Chondrocyte (in vitro differentiated cells): ENCODE measurements around the gene FCN3. TPM values are rescaled to one million over a fixed set of nuclear protein-coding genes. Genes with fewer than 3 reads are reported as not detected.

Source experiments
- DNase-seq: peaks from one replicate; pipeline ENCODE4 v3.0.0; 2021; ENCODE audit warnings: mixed read lengths, low spot score
- H3K27ac Mint-ChIP-seq: one replicate; pipeline ENCODE4 v1.8.0; 2021; ENCODE audit warnings: mild to moderate bottlenecking, moderate library complexity, mixed read lengths; ENCODE audit not compliant: unreplicated experiment
- H3K27me3 Mint-ChIP-seq: 2 replicates; pipeline ENCODE4 v1.8.0; 2021; ENCODE audit warnings: low read depth, mixed read lengths
- H3K36me3 Mint-ChIP-seq: 2 replicates; pipeline ENCODE4 v1.8.0; 2021; ENCODE audit warnings: low read depth, mixed read lengths
- H3K4me1 Mint-ChIP-seq: 2 replicates; pipeline ENCODE4 v1.8.0; 2021; ENCODE audit warnings: low read depth, mild to moderate bottlenecking, mixed read lengths
- H3K4me3 Mint-ChIP-seq: one replicate; pipeline ENCODE4 v1.8.0; 2021; ENCODE audit warnings: mild to moderate bottlenecking, moderate library complexity, mixed read lengths; ENCODE audit not compliant: unreplicated experiment
- H3K9me3 Mint-ChIP-seq: 2 replicates; pipeline ENCODE4 v1.8.0; 2021; ENCODE audit warnings: low read depth, mixed read lengths
- total RNA-seq: library from RNA; stranded (reverse); gene quantifications from 3 replicates; pipeline ENCODE4 v1.2.1, GENCODE V29; 2021
- TF ChIP-seq, protein P1 (sequence below): fragments of 200-600 bp; sonication (generic); IDR thresholded peaks from 2 replicates; pipeline ENCODE4 v1.5.0; 2021; ENCODE audit warnings: antibody characterized with exemption, mild to moderate bottlenecking, moderate library complexity

Gene FCN3
- total RNA-seq, 1 donor from 2014 or later = not detected

DNA sequence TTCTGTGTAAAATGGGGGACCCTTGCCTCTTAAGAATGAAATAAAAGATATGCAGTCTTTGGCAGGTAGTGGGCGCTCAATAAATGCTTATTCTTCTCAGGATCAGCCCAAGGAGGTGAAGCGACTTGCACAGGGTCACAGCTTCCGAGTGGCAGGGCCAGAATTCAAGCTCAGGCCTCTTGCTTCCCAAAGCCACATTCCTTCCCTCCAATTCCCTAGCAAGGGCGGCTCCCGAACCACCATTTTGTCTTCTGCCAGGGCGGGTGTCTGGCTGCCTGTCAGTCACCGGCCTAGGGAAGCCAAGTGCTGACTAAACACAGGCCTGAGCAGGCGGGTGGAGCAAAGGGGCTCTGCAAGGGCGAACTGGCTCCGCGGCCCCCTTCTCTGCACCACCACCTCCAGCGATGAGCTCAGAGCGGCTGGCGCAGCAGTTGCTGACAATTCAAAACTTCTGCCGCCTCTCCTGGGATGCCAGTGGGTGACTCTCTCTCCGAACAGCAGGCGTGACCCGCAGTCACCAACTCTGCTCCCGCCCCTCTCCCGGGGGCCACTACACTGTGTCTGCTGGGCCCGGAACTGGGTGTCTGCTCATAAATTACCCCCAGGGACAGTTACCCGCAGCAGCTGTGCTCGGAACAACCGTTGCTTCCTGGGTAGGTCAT, 28.6 kb upstream of the FCN3 start:
- TF ChIP-seq, protein P1, sequence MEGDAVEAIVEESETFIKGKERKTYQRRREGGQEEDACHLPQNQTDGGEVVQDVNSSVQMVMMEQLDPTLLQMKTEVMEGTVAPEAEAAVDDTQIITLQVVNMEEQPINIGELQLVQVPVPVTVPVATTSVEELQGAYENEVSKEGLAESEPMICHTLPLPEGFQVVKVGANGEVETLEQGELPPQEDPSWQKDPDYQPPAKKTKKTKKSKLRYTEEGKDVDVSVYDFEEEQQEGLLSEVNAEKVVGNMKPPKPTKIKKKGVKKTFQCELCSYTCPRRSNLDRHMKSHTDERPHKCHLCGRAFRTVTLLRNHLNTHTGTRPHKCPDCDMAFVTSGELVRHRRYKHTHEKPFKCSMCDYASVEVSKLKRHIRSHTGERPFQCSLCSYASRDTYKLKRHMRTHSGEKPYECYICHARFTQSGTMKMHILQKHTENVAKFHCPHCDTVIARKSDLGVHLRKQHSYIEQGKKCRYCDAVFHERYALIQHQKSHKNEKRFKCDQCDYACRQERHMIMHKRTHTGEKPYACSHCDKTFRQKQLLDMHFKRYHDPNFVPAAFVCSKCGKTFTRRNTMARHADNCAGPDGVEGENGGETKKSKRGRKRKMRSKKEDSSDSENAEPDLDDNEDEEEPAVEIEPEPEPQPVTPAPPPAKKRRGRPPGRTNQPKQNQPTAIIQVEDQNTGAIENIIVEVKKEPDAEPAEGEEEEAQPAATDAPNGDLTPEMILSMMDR = peak; percentile 62
- Mint-ChIP-seq H3K4me3 (no peak overlapping the region), H3K9me3 (no peaks in the 10 kb centered on the region), H3K36me3 (peaks cover 9% of the 10 kb centered on the region), H3K27ac (peak overlapping the region; percentile 90), H3K4me1 (peaks cover 47% of the 10 kb centered on the region), H3K27me3 (no peaks in the 10 kb centered on the region)
- no peak for DNase-seq

DNA sequence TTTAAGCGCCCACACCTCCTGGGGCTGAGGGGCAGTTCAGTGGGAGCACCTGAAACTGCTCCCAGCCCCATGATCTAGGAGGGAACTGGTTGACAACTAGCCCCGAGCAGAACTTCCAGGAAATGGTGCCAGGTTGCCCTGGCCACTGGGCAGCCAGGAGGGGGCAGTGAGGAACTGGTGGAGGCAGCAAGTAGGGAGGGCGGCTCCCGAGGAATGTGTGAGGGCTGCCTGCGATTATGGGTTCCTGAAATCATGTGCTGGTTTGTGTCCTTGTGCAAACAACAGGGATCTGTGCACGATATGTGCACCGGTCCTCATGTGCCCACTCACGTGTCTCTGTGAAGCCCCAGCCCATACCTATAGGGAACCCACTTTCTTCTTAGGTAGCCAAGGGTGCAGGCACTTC, 27.7 kb upstream of the FCN3 start:
- H3K9me3 Mint-ChIP-seq = no peaks in the 10 kb centered on the region
- no peaks in the 10 kb centered on the region for H3K27me3 Mint-ChIP-seq
- DNase-seq = no peak
- peak overlapping the region; percentile 90 for H3K27ac Mint-ChIP-seq
- peaks cover 46% of the 10 kb centered on the region for H3K4me1 Mint-ChIP-seq
- no peak overlapping the region for H3K4me3 Mint-ChIP-seq
- TF ChIP-seq, protein P1 = peak; percentile 77
- H3K36me3 Mint-ChIP-seq = peaks cover 3% of the 10 kb centered on the region

DNA sequence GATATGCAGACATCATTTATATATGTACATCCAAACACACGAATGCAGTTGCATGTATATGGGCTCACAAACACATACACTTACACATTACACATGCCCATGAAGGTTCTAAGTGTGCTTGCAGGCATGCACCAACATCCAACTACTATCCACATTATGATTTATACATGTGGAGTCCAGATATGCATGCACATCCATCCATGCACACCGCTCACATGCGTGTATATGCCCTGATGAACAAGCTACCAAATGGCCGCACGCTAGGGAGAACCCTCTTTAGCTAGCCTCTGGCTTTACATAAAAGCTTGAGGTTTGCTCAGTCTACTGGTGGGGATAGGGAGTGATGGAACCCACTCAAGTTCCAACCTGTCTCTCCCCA, 26.3 kb upstream of the FCN3 start:
- no peaks in the 10 kb centered on the region for H3K9me3 Mint-ChIP-seq
- H3K4me1 Mint-ChIP-seq = peaks cover 37% of the 10 kb centered on the region
- H3K27me3 Mint-ChIP-seq = no peaks in the 10 kb centered on the region
- no peak overlapping the region for H3K27ac Mint-ChIP-seq
- DNase-seq = no peak
- no peaks in the 10 kb centered on the region for H3K36me3 Mint-ChIP-seq
- H3K4me3 Mint-ChIP-seq = no peak overlapping the region
- TF ChIP-seq, protein P1 = no peak

DNA sequence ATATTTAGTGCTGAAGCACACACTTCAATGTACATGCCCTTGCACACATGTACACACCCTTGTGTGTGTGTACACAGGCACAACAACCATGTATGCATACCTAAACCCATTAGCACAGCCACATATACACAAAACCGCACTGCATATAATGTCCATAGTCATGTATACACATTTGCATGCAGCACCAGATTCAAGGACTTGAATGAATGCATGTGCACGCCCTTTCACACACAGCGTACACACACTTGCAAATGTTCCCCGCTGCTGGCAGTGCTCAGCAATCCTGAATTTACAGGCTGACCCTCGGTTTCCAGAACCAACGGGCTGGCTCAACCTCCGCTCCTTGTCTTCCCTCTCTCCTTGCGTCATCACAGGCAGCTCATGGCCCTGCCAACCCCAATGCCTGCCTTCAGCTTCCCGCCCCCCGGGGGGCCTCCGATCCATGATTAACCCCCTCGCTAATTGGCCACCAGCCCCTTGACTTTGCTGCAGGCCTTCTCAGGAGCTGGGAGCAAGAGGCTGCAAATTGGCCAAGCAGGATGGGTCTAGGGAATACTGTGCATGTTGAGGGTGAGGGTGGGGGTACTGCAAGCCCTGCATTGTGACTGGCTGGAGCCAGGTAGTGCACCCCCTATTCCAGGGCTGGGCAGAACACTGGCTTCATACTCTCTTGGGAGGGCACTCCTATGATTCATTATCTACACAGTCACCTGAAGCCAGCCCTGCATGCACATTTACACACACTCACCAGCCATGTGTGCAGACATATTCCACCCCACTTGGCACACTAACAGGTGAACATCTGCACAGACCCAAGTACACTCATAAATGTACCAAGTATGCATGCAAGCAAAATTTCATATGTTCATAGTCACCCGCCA, 25.7 kb upstream of the FCN3 start:
- DNase-seq = no peak
- Mint-ChIP-seq H3K36me3 (no peaks in the 10 kb centered on the region), H3K4me1 (peaks cover 31% of the 10 kb centered on the region), H3K27me3 (no peaks in the 10 kb centered on the region), H3K27ac (no peak overlapping the region), H3K4me3 (no peak overlapping the region), H3K9me3 (no peaks in the 10 kb centered on the region)
- TF ChIP-seq, protein P1 = no peak

DNA sequence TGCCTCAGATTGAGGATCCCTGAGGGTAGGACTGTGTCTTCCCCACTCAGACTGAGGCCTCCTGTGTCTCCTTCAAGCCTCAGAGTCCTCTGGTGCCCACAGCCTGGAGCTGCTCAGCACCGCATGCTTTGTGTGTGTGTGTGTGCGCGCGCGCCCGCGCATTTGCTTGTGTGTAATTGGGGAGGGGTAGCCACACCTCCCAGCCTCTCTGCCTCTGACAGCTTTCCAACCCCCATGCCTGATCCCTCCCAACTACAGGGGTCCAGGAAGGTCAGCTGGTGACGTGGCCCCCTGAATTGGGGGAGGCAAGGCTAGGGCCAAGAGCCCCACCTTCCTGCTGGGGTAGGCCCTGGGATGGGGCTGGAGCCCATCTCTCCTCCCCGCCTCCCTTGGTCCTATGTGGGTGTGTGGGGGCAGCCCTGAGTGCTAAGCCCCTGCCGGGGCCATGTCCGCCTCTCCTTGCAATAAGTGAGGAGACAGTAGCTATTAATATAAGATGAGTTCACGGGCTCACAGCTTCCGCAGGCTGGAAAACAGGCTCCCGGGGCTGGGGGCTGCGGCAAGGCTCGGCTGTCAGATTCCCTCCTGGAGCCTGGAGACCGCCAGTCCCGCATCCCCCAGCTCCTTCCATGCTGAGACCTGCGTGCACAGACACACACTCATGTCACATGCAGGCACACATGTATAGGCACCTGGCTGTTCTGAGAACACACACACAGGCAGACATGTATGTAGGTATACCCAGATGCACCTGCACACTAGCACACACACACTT, 24.8 kb upstream of the FCN3 start:
- no peaks in the 10 kb centered on the region for H3K9me3 Mint-ChIP-seq
- DNase-seq = no peak
- peaks cover 26% of the 10 kb centered on the region for H3K4me1 Mint-ChIP-seq
- no peak overlapping the region for H3K4me3 Mint-ChIP-seq
- H3K27ac Mint-ChIP-seq = no peak overlapping the region
- TF ChIP-seq, protein P1 = no peak
- no peaks in the 10 kb centered on the region for H3K36me3 Mint-ChIP-seq
- H3K27me3 Mint-ChIP-seq = no peaks in the 10 kb centered on the region
